ENCODE measurements around the gene INVS. TPM values are rescaled to one million over a fixed set of nuclear protein-coding genes. Genes with fewer than 3 reads are reported as not detected.
"Not testable (repeated sequence)": the region's sequence is repeated elsewhere in the genome, so short reads cannot be mapped to it uniquely, and the experiment has no call there.

Gene INVS
- total RNA-seq, 4 donors from 2014 or later = 8.2 to 59.2 (median 26.0) TPM

DNA sequence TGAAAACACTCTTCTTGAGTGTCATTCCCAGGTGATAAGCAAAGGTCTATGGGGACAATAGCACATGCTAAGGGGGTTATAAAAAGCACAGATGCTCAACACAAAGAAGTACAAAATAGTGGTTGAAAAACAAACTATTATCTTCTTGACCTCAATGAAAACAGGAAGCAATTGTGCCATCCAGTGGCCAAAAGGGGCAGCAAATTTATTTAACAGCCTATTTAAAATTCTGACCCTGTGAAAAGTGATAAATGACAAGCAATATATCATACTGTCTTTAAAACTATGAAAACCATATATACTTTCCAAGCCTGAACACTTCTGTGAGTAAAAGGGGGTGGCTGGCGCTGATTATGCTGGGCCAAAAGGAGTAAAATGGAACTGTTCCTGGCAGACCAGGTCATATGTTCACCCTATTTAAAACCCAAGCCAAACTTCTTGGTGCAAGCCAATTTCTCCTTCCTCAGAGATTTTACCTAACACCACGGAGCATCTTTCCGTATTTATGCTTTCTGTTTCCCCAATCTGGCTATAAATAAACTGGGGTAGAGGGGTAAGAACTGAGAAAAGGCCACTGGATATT lies 224.0 kb downstream of the INVS start:
- H3K27ac ChIP-seq = no peak overlapping the region
- H3K4me1 ChIP-seq = no peaks in the 10 kb centered on the region
- TF ChIP-seq, protein P1, sequence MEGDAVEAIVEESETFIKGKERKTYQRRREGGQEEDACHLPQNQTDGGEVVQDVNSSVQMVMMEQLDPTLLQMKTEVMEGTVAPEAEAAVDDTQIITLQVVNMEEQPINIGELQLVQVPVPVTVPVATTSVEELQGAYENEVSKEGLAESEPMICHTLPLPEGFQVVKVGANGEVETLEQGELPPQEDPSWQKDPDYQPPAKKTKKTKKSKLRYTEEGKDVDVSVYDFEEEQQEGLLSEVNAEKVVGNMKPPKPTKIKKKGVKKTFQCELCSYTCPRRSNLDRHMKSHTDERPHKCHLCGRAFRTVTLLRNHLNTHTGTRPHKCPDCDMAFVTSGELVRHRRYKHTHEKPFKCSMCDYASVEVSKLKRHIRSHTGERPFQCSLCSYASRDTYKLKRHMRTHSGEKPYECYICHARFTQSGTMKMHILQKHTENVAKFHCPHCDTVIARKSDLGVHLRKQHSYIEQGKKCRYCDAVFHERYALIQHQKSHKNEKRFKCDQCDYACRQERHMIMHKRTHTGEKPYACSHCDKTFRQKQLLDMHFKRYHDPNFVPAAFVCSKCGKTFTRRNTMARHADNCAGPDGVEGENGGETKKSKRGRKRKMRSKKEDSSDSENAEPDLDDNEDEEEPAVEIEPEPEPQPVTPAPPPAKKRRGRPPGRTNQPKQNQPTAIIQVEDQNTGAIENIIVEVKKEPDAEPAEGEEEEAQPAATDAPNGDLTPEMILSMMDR (IDR thresholded peaks at IDR 0.05) = peak; percentile 34 to 56 (median 44)
- no peak for TF ChIP-seq POLR2A (IDR thresholded peaks at IDR 0.05)
- no peaks in the 10 kb centered on the region for H3K9me3 ChIP-seq
- H3K36me3 ChIP-seq = no peaks in the 10 kb centered on the region
- peak in 1 of 2 donors; percentile 21 for DNase-seq
- intact Hi-C loops (cut with DNase I; ENCODE audit: low total_unique reads) = no loop called here
- H3K4me3 ChIP-seq = no peak overlapping the region
- H3K27me3 ChIP-seq = no peaks in the 10 kb centered on the region

DNA sequence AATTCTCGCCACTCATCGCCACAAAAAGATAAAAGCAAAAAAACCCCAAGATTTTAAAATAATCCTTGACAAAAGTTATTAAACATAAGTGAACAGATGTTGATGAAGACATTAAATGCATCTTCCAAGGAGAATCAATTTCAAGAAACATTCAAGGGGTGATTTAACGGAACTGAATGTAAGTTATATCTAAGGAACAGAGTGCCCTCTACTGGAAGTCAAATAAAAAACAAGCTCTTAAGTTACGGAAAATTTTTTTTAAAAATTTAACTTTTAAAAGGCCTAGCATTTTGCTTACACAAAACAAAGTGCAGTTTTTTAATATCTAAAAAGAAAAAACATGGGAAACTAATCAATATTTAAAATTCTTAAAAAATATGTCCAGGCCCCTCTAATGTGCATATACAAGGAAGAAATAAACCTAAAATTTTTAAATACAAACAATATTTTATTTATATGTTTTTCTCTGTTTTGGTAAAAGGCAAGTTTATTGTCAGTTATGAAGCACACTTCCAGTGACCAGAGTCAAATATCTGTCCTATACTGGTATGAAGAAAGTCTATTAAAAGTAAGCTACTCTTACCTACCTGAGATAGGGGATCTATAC lies 225.7 kb downstream of the INVS start:
- no peak for DNase-seq
- TF ChIP-seq, protein P1 (IDR thresholded peaks at IDR 0.05) = peak in 3 of 4 experiments; percentile 25 to 51 (median 30)
- no peak for TF ChIP-seq POLR2A (IDR thresholded peaks at IDR 0.05)
- Histone ChIP-seq H3K9me3 (no peaks in the 10 kb centered on the region), H3K4me1 (no peaks in the 10 kb centered on the region), H3K27ac (no peak overlapping the region), H3K4me3 (no peak overlapping the region), H3K36me3 (no peaks in the 10 kb centered on the region), H3K27me3 (no peaks in the 10 kb centered on the region)
- intact Hi-C loops (cut with DNase I; ENCODE audit: low total_unique reads) = no loop called here

DNA sequence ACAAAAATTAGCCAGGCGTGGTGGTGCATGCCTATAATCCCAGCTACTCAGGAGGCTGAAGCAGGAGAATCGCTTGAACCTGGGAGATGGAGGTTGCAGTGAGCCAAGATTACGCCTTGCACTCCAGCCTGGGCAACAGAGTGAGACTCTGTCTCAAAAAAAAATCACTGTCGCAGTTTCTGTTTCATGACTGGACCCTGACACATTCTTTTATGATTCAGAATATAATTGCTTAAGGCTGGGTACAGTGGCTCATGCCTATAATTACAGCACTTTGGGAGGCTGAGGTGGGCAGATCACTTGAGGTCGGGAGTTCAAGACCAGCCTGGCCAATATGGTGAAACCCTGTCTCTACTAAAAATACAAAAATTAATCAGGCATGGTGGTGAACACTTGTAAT lies 239.7 kb downstream of the INVS start:
- DNase-seq; H3K27ac ChIP-seq; H3K4me1 ChIP-seq; H3K27me3 ChIP-seq; H3K9me3 ChIP-seq; H3K4me3 ChIP-seq; intact Hi-C loops (cut with DNase I; ENCODE audit: low total_unique reads); H3K36me3 ChIP-seq: not testable (repeated sequence)

DNA sequence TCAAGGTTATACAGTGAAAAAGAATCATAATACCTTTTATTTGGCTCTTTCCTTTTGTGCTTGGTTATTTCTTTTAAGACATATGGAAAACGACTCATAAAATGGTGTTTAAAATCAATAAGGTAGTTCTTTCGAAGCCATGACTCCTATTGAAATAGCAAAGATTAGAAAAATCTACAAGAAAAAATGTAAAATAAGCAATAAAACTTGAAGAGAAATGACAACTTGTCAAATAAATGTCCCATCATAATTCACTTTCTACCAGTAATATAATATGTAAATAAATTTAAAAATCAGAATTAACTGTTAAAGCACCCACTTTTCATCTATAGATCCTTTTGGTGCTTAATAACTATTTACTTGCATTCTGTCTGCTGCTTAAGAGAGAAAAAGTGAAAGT lies 241.2 kb downstream of the INVS start:
- Histone ChIP-seq H3K9me3 (no peaks in the 10 kb centered on the region), H3K4me3 (no peak overlapping the region), H3K36me3 (no peaks in the 10 kb centered on the region), H3K27ac (no peak overlapping the region), H3K4me1 (no peaks in the 10 kb centered on the region), H3K27me3 (no peaks in the 10 kb centered on the region)
- TF ChIP-seq, protein P1 (IDR thresholded peaks at IDR 0.05) = no peak
- no peak for TF ChIP-seq POLR2A (IDR thresholded peaks at IDR 0.05)
- intact Hi-C loops (cut with DNase I; ENCODE audit: low total_unique reads) = no loop called here
- DNase-seq = no peak

DNA sequence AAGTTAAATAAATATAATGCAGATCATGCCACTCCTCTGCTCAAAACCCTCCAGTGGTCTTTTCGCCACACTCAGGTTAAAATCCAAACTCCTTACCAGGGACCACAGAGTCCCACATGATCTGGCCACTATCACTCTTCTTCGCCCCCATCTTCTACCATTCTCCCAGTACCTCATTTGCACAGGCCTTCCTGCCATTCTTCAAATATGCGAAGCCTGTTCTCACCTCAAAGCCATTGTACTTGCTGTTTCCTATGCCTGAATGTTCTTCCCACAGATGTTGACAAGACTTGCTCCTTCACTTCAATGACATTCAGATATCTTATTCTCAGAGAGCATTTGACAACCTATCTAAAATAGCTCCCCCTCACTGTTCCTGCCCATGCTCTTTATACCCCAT lies 242.8 kb downstream of the INVS start:
- DNase-seq = no peak
- Histone ChIP-seq H3K9me3 (no peaks in the 10 kb centered on the region), H3K4me1 (peaks cover 0 to 8% of the 10 kb centered on the region in 2 donors), H3K27ac (no peak overlapping the region), H3K27me3 (no peaks in the 10 kb centered on the region), H3K36me3 (no peaks in the 10 kb centered on the region), H3K4me3 (no peak overlapping the region)
- intact Hi-C loops (cut with DNase I; ENCODE audit: low total_unique reads) = no loop called here
- TF ChIP-seq, protein P1 (IDR thresholded peaks at IDR 0.05) = no peak
- no peak for TF ChIP-seq POLR2A (IDR thresholded peaks at IDR 0.05)

Measured in uterus (tissue), 4 donors.